Fibroblast of skin of right quadriceps (primary cell): Measurements from ENCODE around the gene DTX4.
"Not testable (repeated sequence)": the region's sequence is repeated elsewhere in the genome, so short reads cannot be mapped to it uniquely, and the experiment has no call there.

Experiments used
- DNase-seq: peaks from one replicate; pipeline ENCODE4 v3.0.0-alpha.2; 2013

DTX4 gene

GRCh38 chr11:59171508-59172322, at the start of gene DTX4:
TSS of gene DTX4 (plus strand) at chr11:59172132. CDS start at chr11:59172596, 464 bp downstream.
- peak; percentile 86 for DNase-seq

GRCh38 chr11:59135648-59136461, 36.1 kb upstream of the DTX4 start:
- DNase-seq: peak; percentile 66

- not testable (repeated sequence) for DNase-seq
These were observed 35.4 kb upstream of the DTX4 start for GRCh38 chr11:59136551-59136950.

- DNase-seq: no peak
These were observed 34.7 kb upstream of the DTX4 start for GRCh38 chr11:59137190-59137589.

- no peak for DNase-seq
These were observed 33.3 kb upstream of the DTX4 start for GRCh38 chr11:59138643-59139042.

GRCh38 chr11:59141191-59141590, 30.7 kb upstream of the DTX4 start:
- DNase-seq: no peak

GRCh38 chr11:59141673-59142460, 30.1 kb upstream of the DTX4 start:
- peak; percentile 52 for DNase-seq

GRCh38 chr11:59142530-59143507, 29.1 kb upstream of the DTX4 start, which contains the start of gene FAM111A:
TSS of gene FAM111A (plus strand) at chr11:59142856. CDS start at chr11:59148873, 6,017 bp downstream.
- peak; percentile 86 for DNase-seq

GRCh38 chr11:59144096-59144495, 27.8 kb upstream of the DTX4 start:
- no peak for DNase-seq

- DNase-seq: peak; percentile 85
These were observed 27.2 kb upstream of the DTX4 start for GRCh38 chr11:59144579-59145345.

GRCh38 chr11:59145534-59145933, 26.4 kb upstream of the DTX4 start:
- peak; percentile 58 for DNase-seq

GRCh38 chr11:59151761-59152160, 20.2 kb upstream of the DTX4 start:
- no peak for DNase-seq

GRCh38 chr11:59152312-59152951, 19.5 kb upstream of the DTX4 start:
- no peak for DNase-seq

GRCh38 chr11:59154610-59155009, 17.3 kb upstream of the DTX4 start:
- DNase-seq: no peak

- DNase-seq: no peak
These were observed 14.5 kb upstream of the DTX4 start for GRCh38 chr11:59157433-59157832.

GRCh38 chr11:59158206-59159068, 13.5 kb upstream of the DTX4 start:
- peak; percentile 65 for DNase-seq

GRCh38 chr11:59164028-59164427, 7.9 kb upstream of the DTX4 start:
- no peak for DNase-seq

GRCh38 chr11:59172345-59173079, 580 bp downstream of the DTX4 start:
- no peak for DNase-seq
